ENCODE data around the gene LRRC1. TPM values are rescaled to one million over a fixed set of nuclear protein-coding genes. Genes with fewer than 3 reads are reported as not detected.

LRRC1 gene
- total and polyA plus RNA-seq, 2 donors (not counting 1 experiment from before 2014, with no cell fraction given): 3.4 to 8.9 TPM

DNA sequence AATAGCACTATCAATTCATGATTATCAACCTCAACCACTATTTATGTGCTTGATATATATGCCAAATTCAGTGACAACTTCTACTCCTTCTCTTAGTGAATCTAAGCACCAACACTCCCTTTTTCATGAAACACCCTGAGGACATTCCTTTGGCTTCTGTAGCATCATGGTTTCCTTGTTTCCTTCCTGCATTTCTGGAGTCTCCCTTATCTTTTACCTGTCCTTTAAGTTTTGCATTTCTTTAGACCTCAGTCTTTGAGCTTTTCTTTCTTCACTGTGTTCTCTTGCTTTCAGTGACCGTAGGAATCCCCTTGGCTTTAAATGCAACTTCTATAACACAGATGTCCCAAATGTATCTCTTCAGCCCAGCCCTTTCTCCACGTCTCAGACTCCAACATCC, 172.6 kb downstream of the LRRC1 start:
- no peak overlapping the region for H3K9ac ChIP-seq (ENCODE audit: low read length)
- H4K20me1 ChIP-seq (ENCODE audit: control insufficient read depth, insufficient read depth, low read length, poor library complexity, severe bottlenecking): no peaks in the 10 kb centered on the region
- H3K4me3 Mint-ChIP-seq: no peak overlapping the region
- H3K4me1 ChIP-seq (ENCODE audit: control insufficient read depth in 2 of 2, insufficient read depth in 2 of 2, low read length in 2 of 2): no peaks in the 10 kb centered on the region
- ChIA-PET POLR2A (no interaction called here), CTCF (no interaction called here)
- no peaks in the 10 kb centered on the region for H3K27me3 ChIP-seq (replicated peaks in 1 of 4; ENCODE audit: control extremely low read depth in 1 of 4, control insufficient read depth in 3 of 4, insufficient read depth in 4 of 4, low read length in 3 of 4)
- no peaks in the 10 kb centered on the region for H3K9me3 Mint-ChIP-seq (ENCODE audit: insufficient read depth)
- no peak overlapping the region for H3K4me2 ChIP-seq (replicated peaks; ENCODE audit: low read depth, low read length, poor library complexity, severe bottlenecking)
- ATAC-seq (ENCODE audit: low read depth): no peak
- H3K27ac ChIP-seq (ENCODE audit: low read length in 2 of 2): no peak overlapping the region
- DNase-seq: no peak
- WGBS (ENCODE audit: insufficient coverage): 92% methylated on average over 2 of the region's 2 CpGs
- H2AFZ ChIP-seq (ENCODE audit: insufficient read depth, low read depth, low read length, poor library complexity, severe bottlenecking): no peak overlapping the region
- intact Hi-C loops (cut with micrococcal nuclease): no loop called here
- TF ChIP-seq EZH2 (IDR thresholded peaks at IDR 0.05; ENCODE audit: borderline replicate concordance, insufficient read depth, low read depth, low read length, poor library complexity, severe bottlenecking) (no peak), CTCF (IDR thresholded peaks at IDR 0.05) (no peak)
- H3K79me2 ChIP-seq (ENCODE audit: control insufficient read depth, insufficient read depth, low read length): no peaks in the 10 kb centered on the region
- H3K9me3 ChIP-seq (ENCODE audit: control extremely low read depth in 1 of 3, control insufficient read depth in 2 of 3, insufficient read depth in 1 of 3, low read length in 2 of 3): peaks cover 0 to 4% (median 0%) of the 10 kb centered on the region in 3 donors
- H3K27me3 Mint-ChIP-seq: peaks cover 5% of the 10 kb centered on the region
- no peaks in the 10 kb centered on the region for H3K4me1 Mint-ChIP-seq
- no peaks in the 10 kb centered on the region for H3K36me3 ChIP-seq (replicated peaks in 1 of 2; ENCODE audit: control extremely low read depth in 1 of 2, control insufficient read depth in 1 of 2, extremely low read depth in 1 of 2, insufficient read depth in 2 of 2, low read length in 1 of 2)
- no peak overlapping the region for H3K4me3 ChIP-seq (ENCODE audit: control extremely low read depth in 1 of 5, extremely low read depth in 1 of 5, insufficient read depth in 1 of 5, low read depth in 2 of 5, low read length in 4 of 5)
- H3K27ac Mint-ChIP-seq: no peak overlapping the region

Other genes starting within 250 kb of the LRRC1 start
- 25.8 and 37.8 TPM in 2 replicates for gene GCLC, start 249.9 kb upstream of the LRRC1 start, total RNA-seq
- 9.6 and 10.7 TPM in 2 replicates for gene GCLC, start 249.9 kb upstream of the LRRC1 start, polyA plus RNA-seq
- 0.07 and 0.10 TPM in 2 replicates for gene KLHL31, start 129.2 kb upstream of the LRRC1 start, total RNA-seq
- gene KLHL31, start 129.2 kb upstream of the LRRC1 start, polyA plus RNA-seq: 0.03 and 0.06 TPM in 2 replicates